Activated CD4-positive, alpha-beta T cell treated with anti-CD3 and anti-CD28 coated beads, Interleukin-2, amount 10 ng/mL, durations not matched to agents 7 days and 5 days (primary cell): ENCODE results near the gene DENND4B. TPM values are rescaled to one million over a fixed set of nuclear protein-coding genes. Genes with fewer than 3 reads are reported as not detected.
A peak's percentile ranks its signal among the peaks of the same experiment; 100 is the strongest.

Experiments
- CTCF ChIA-PET: fragments of 350-600 bp; sonication (Branson Sonifier 250); formaldehyde crosslinking; loops from one replicate; lab custom pipeline; 2021; ENCODE audit warnings: antibody characterized with exemption; lab: Charles Lee
- POLR2A ChIA-PET: fragments of 350-600 bp; sonication (Branson Sonifier 250); formaldehyde crosslinking; loops from one replicate; lab custom pipeline; 2021; ENCODE audit warnings: antibody characterized with exemption; lab: Charles Lee
- DNase-seq: peaks from one replicate; pipeline ENCODE4 v3.0.0-alpha.2; 2020
- H3K27ac Mint-ChIP-seq: one replicate; pipeline ENCODE4 v1.8.0; 2021; ENCODE audit warnings: mild to moderate bottlenecking, moderate library complexity, mixed read lengths
- H3K27me3 Mint-ChIP-seq: one replicate; pipeline ENCODE4 v1.8.0; 2021; ENCODE audit warnings: mixed read lengths
- H3K36me3 Mint-ChIP-seq: one replicate; pipeline ENCODE4 v1.8.0; 2021; ENCODE audit warnings: low read depth, mixed read lengths
- H3K4me1 Mint-ChIP-seq: one replicate; pipeline ENCODE4 v1.8.0; 2021; ENCODE audit warnings: mixed read lengths
- H3K4me3 Mint-ChIP-seq: one replicate; pipeline ENCODE4 v1.8.0; 2021; ENCODE audit warnings: mild to moderate bottlenecking, moderate library complexity, mixed read lengths
- H3K9me3 Mint-ChIP-seq: one replicate; pipeline ENCODE4 v1.8.0; 2021; ENCODE audit warnings: mixed read lengths
- total RNA-seq, 2 experiments: library from RNA; stranded (reverse); gene quantifications; one replicate each; pipeline ENCODE4 v1.2.3, GENCODE V29; 2021

The DENND4B gene, protein sequence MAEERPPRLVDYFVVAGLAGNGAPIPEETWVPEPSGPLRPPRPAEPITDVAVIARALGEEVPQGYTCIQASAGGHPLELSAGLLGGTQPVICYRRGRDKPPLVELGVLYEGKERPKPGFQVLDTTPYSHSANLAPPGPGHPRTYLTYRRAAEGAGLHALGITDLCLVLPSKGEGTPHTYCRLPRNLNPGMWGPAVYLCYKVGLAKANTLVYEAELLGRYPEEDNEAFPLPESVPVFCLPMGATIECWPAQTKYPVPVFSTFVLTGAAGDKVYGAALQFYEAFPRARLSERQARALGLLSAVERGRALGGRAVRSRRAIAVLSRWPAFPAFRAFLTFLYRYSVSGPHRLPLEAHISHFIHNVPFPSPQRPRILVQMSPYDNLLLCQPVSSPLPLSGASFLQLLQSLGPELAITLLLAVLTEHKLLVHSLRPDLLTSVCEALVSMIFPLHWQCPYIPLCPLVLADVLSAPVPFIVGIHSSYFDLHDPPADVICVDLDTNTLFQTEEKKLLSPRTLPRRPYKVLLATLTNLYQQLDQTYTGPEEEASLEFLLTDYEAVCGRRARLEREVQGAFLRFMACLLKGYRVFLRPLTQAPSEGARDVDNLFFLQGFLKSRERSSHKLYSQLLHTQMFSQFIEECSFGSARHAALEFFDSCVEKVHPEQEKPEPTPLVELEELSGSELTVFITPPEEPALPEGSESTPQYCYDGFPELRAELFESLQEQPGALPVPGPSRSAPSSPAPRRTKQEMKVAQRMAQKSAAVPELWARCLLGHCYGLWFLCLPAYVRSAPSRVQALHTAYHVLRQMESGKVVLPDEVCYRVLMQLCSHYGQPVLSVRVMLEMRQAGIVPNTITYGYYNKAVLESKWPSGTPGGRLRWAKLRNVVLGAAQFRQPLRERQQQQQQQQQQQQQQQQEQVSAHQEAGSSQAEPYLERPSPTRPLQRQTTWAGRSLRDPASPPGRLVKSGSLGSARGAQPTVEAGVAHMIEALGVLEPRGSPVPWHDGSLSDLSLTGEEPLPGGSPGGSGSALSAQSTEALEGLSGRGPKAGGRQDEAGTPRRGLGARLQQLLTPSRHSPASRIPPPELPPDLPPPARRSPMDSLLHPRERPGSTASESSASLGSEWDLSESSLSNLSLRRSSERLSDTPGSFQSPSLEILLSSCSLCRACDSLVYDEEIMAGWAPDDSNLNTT (N-terminal part only)
- 100 to 1,000 TPM; 165 to 180 TPM for total RNA-seq

GRCh38 chr1:153946622-153947241 is at the start of gene DENND4B:
Gene DENND4B (minus strand): TSS chr1:153946718. CDS start chr1:153944374, 2,344 bp downstream.
- ChIA-PET CTCF (interaction anchor here (0.6 to 3.9 kb wide), 19 partner anchors 9 to 490 kb away, joined by 3 to 38 read pairs (median 5); partner anchors contain the start of genes CREB3L4, CRTC2, GATAD2B and JTB), POLR2A (interaction anchor here (0.7 to 1.4 kb wide), 3 partner anchors 16 to 44 kb away, joined by 3 to 6 read pairs (median 4); partner anchors contain the start of genes RPS27 and SLC39A1)
- peak within 1 kb of the TSS; percentile 95 for H3K4me3 Mint-ChIP-seq
- DNase-seq = peak; percentile 70
- H3K9me3 Mint-ChIP-seq = no peaks in the 10 kb centered on the region
- H3K27ac Mint-ChIP-seq = peak within 1 kb of the TSS; percentile 97
- peaks cover 52% of the 10 kb centered on the region for H3K36me3 Mint-ChIP-seq
- H3K4me1 Mint-ChIP-seq = peaks cover 29% of the 10 kb centered on the region
- H3K27me3 Mint-ChIP-seq = no peaks in the 10 kb centered on the region

DNA sequence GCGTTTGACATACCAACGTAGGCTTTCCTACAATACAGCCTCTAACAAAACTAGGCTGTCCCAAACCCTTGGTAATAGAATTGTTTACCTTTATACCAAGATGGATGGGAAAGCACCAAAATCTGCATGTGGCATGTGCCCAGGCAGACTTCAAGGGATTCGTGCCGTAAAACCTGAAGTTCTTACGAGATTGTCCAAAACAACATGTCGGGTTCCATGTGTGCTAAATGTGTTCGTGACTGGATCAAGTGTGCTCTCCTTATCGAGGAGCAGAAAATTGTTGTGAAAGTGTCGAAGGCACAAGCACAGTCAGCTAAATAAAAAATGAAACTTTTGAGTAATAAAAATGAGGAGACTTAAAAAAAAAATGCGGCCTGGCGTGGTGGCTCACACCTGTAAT is 49.1 kb upstream of the DENND4B start:
- Mint-ChIP-seq H3K36me3 (peaks cover 37% of the 10 kb centered on the region), H3K4me1 (peaks cover 17% of the 10 kb centered on the region), H3K9me3 (no peaks in the 10 kb centered on the region), H3K4me3 (no peak overlapping the region), H3K27ac (no peak overlapping the region), H3K27me3 (no peaks in the 10 kb centered on the region)
- ChIA-PET POLR2A (interaction anchor here (0.7 kb wide), 1 partner anchor 25 kb away, joined by 3 read pairs; no protein-coding TSS in a partner anchor), CTCF (interaction anchor here (1.0 to 1.1 kb wide), 2 partner anchors 9 kb away, joined by 3 read pairs; no protein-coding TSS in a partner anchor)
- no peak for DNase-seq

- POLR2A ChIA-PET = interaction anchor here (0.6 to 0.7 kb wide), 2 partner anchors 25 to 89 kb away, joined by 3 to 7 read pairs; no protein-coding TSS in a partner anchor
- no peak overlapping the region for H3K4me3 Mint-ChIP-seq
- DNase-seq = no peak
- CTCF ChIA-PET = interaction anchor here (1.0 to 1.1 kb wide), 2 partner anchors 8 to 9 kb away, joined by 3 read pairs; no protein-coding TSS in a partner anchor
- peaks cover 20% of the 10 kb centered on the region for H3K4me1 Mint-ChIP-seq
- no peaks in the 10 kb centered on the region for H3K9me3 Mint-ChIP-seq
- no peak overlapping the region for H3K27ac Mint-ChIP-seq
- no peaks in the 10 kb centered on the region for H3K27me3 Mint-ChIP-seq
- peaks cover 37% of the 10 kb centered on the region for H3K36me3 Mint-ChIP-seq
These were observed 48.7 kb upstream of the DENND4B start for GRCh38 chr1:153995202-153995601.

DNA sequence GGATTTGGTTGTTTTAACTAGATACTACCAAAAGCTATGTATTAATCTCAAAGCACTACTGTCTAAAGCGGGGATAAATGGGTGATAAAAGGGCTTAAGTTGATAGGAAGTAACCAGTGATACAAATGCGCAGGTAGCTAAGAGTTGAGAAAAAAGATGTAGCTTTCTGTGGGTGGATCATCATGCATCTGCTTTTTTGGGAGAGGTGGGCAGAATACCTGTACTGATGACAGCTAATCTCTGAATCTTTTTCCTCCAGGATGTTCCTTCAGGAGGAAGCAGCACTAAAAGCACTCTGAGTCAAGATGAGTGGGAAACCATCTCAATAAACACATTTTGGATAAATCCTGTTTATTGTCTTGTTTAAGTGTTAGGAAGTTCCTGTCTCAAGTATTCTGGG is 45.3 kb upstream of the DENND4B start:
- Mint-ChIP-seq H3K4me1 (peaks cover 30% of the 10 kb centered on the region), H3K36me3 (peaks cover 37% of the 10 kb centered on the region), H3K27ac (peak overlapping the region; percentile 96), H3K4me3 (peak overlapping the region; percentile 87), H3K27me3 (no peaks in the 10 kb centered on the region), H3K9me3 (no peaks in the 10 kb centered on the region)
- CTCF ChIA-PET = interaction anchor here (0.6 to 1.8 kb wide), 2 partner anchors 184 to 320 kb away, joined by 3 to 4 read pairs; no protein-coding TSS in a partner anchor
- POLR2A ChIA-PET = interaction anchor here (0.9 kb wide), 1 partner anchor 221 kb away, joined by 3 read pairs; no protein-coding TSS in a partner anchor
- DNase-seq = no peak

DNA sequence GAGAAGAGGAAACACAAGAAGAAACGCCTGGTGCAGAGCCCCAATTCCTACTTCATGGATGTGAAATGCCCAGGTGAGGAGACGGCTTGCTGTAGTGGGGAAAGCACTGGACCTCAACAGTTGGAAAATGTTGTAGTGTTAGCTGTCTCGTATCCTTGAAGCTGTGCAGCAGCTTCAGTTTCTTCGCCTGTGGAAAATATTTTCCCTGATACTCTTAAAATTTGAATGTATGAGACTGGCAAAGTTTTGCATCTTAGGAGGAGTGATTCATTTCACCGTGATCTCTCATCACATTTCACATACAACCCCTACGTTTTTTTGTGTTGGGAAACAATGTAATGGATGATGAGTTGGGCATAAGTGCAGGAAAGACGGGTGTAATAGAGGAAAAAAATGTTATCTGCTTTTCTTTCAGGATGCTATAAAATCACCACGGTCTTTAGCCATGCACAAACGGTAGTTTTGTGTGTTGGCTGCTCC is 44.7 kb upstream of the DENND4B start:
- Mint-ChIP-seq H3K4me1 (peaks cover 35% of the 10 kb centered on the region), H3K9me3 (no peaks in the 10 kb centered on the region)

GRCh38 chr1:153990468-153991150 is 44.1 kb upstream of the DENND4B start, which contains the start of gene RPS27:
Gene RPS27 (plus strand): TSS chr1:153990762. CDS start chr1:153990797, 35 bp downstream.
- H3K36me3 Mint-ChIP-seq = peaks cover 34% of the 10 kb centered on the region
- H3K4me1 Mint-ChIP-seq = peaks cover 39% of the 10 kb centered on the region
- H3K4me3 Mint-ChIP-seq = peak within 1 kb of the TSS; percentile 87
- peak within 1 kb of the TSS; percentile 96 for H3K27ac Mint-ChIP-seq
- peak; percentile 94 for DNase-seq
- H3K9me3 Mint-ChIP-seq = no peaks in the 10 kb centered on the region
- CTCF ChIA-PET = interaction anchor here (0.5 to 2.2 kb wide), 9 partner anchors 8 to 343 kb away, joined by 3 to 6 read pairs (median 3); partner anchors contain the start of genes CREB3L4 and JTB
- H3K27me3 Mint-ChIP-seq = no peaks in the 10 kb centered on the region
- POLR2A ChIA-PET = interaction anchor here (0.5 to 1.4 kb wide), 14 partner anchors 8 to 1015 kb away, joined by 3 to 10 read pairs (median 4); partner anchors contain the start of genes CHTOP, CREB3L4, DENND4B and JTB

More for the DNA sequence above, 44.7 kb upstream of the DENND4B start:
- H3K27ac Mint-ChIP-seq = peak overlapping the region; percentile 96
- peaks cover 36% of the 10 kb centered on the region for H3K36me3 Mint-ChIP-seq
- CTCF ChIA-PET = interaction anchor here (0.6 to 2.2 kb wide), 5 partner anchors 9 to 342 kb away, joined by 3 to 6 read pairs (median 3); partner anchors contain the start of genes CREB3L4 and JTB
- H3K27me3 Mint-ChIP-seq = no peaks in the 10 kb centered on the region
- H3K4me3 Mint-ChIP-seq = peak overlapping the region; percentile 87
- POLR2A ChIA-PET = interaction anchor here (0.9 to 1.4 kb wide), 2 partner anchors 14 to 222 kb away, joined by 3 to 8 read pairs; partner anchors contain the start of gene JTB
- DNase-seq = no peak

DNA sequence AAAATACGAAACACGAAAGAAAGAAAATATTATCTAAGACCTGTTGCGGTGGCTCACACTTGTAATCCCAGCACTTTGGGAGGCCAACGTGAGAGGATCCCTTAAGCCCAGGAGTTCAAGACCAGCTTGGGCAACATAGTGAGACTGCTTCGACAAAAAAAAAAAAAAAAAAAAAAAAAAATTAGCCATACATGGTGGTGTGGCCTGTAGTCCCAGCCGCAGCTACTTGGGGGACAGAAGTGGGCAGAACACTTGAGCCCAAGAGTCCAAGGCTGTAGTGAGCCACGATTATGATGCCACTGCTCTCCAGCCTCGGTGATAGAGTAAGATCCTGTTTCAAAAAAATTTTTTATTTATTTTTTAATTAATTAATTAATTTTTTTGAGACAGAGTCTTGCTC is 41.1 kb upstream of the DENND4B start:
- Mint-ChIP-seq H3K27ac (peak overlapping the region; percentile 91), H3K4me3 (no peak overlapping the region), H3K36me3 (peaks cover 15% of the 10 kb centered on the region), H3K4me1 (peaks cover 48% of the 10 kb centered on the region), H3K9me3 (no peaks in the 10 kb centered on the region), H3K27me3 (no peaks in the 10 kb centered on the region)
- ChIA-PET CTCF (interaction anchor here (0.8 to 3.5 kb wide), 16 partner anchors 11 to 313 kb away, joined by 3 to 32 read pairs (median 4); partner anchors contain the start of genes CREB3L4, DENND4B, GATAD2B and JTB), POLR2A (interaction anchor here (0.5 kb wide), 1 partner anchor 315 kb away, joined by 8 read pairs; no protein-coding TSS in a partner anchor)
- DNase-seq = no peak

- POLR2A ChIA-PET = interaction anchor here (0.6 kb wide), 1 partner anchor 195 kb away, joined by 5 read pairs; no protein-coding TSS in a partner anchor
- H3K27me3 Mint-ChIP-seq = no peaks in the 10 kb centered on the region
- CTCF ChIA-PET = interaction anchor here (0.6 to 3.5 kb wide), 23 partner anchors 9 to 453 kb away, joined by 3 to 32 read pairs (median 4); partner anchors contain the start of genes CREB3L4, DENND4B, JTB and SLC27A3
- H3K4me1 Mint-ChIP-seq = peaks cover 34% of the 10 kb centered on the region
- H3K4me3 Mint-ChIP-seq = peak within 1 kb of the TSS; percentile 50
- H3K27ac Mint-ChIP-seq = peak within 1 kb of the TSS; percentile 91
- no peaks in the 10 kb centered on the region for H3K9me3 Mint-ChIP-seq
- DNase-seq = no peak
- peaks cover 2% of the 10 kb centered on the region for H3K36me3 Mint-ChIP-seq
These were observed 39.6 kb upstream of the DENND4B start, which contains the start of gene RAB13 for GRCh38 chr1:153985941-153986761. Gene RAB13 (minus strand): TSS chr1:153986339. CDS start chr1:153986236, 103 bp downstream.

DNA sequence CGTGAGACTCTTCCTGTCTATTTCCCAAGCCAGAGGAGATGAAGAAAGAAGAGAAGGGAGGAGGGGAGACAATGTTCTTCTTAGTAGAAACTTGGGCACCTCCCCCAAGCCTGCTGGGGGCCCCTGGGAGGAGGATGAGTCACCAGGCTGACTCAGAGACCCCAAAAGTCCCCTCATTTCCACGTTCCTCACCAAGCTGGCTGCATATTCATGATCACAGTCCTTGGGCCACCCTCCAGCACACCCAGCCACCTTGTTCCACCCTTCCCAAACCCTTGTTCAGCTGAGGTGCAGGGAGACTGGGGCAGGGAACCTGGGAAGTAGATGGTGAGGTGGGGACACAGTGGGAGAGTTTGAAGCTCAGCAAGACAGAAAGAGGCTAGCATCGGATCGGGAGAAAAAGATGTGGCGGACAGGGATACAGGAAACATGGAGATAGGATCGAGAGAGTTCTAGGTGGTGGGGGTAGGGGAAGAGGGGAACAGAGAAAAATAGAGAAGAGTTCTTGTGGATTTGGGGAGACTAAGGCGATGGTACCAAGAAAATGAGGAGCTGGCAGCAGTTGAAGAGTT is 38.9 kb upstream of the DENND4B start:
- ChIA-PET CTCF (interaction anchor here (0.7 to 3.5 kb wide), 9 partner anchors 9 to 251 kb away, joined by 3 to 32 read pairs (median 5); partner anchors contain the start of genes CREB3L4, JTB, SLC27A3 and SLC39A1), POLR2A (interaction anchor here (0.6 kb wide), 1 partner anchor 194 kb away, joined by 5 read pairs; no protein-coding TSS in a partner anchor)
- Mint-ChIP-seq H3K27me3 (no peaks in the 10 kb centered on the region), H3K9me3 (no peaks in the 10 kb centered on the region), H3K4me3 (peak overlapping the region; percentile 6), H3K36me3 (no peaks in the 10 kb centered on the region), H3K27ac (peak overlapping the region; percentile 61), H3K4me1 (peaks cover 33% of the 10 kb centered on the region)
- no peak for DNase-seq
